ENCODE data around the gene ADAMTS6. TPM values are rescaled to one million over a fixed set of nuclear protein-coding genes. Genes with fewer than 3 reads are reported as not detected.

The ADAMTS6 gene
- total RNA-seq, 6 experiments from 2014 or later = 23.1 to 29.9 (median 28.3) TPM

GRCh38 chr5:65359569-65359968 is 122.2 kb downstream of the ADAMTS6 start:
- H3K9me3 Mint-ChIP-seq = no peaks in the 10 kb centered on the region
- H3K27ac Mint-ChIP-seq = no peak overlapping the region
- H3K4me3 Mint-ChIP-seq = no peak overlapping the region
- no peak for TF ChIP-seq CTCF (IDR thresholded peaks at IDR 0.05)
- H3K27me3 Mint-ChIP-seq (ENCODE audit: insufficient read depth) = no peaks in the 10 kb centered on the region
- no peak for DNase-seq
- peaks cover 35% of the 10 kb centered on the region for H3K36me3 Mint-ChIP-seq (ENCODE audit: low read depth)
- peaks cover 48% of the 10 kb centered on the region for H3K4me1 Mint-ChIP-seq (ENCODE audit: low read depth)

GRCh38 chr5:65356274-65356673 is 125.4 kb downstream of the ADAMTS6 start:
- no peak for DNase-seq
- TF ChIP-seq CTCF (IDR thresholded peaks at IDR 0.05) = no peak
- Mint-ChIP-seq H3K4me1 (ENCODE audit: low read depth) (peaks cover 48% of the 10 kb centered on the region), H3K27ac (no peak overlapping the region), H3K9me3 (no peaks in the 10 kb centered on the region), H3K4me3 (no peak overlapping the region), H3K36me3 (ENCODE audit: low read depth) (peaks cover 41% of the 10 kb centered on the region), H3K27me3 (ENCODE audit: insufficient read depth) (no peaks in the 10 kb centered on the region; the same call in 1 of the 2 replicates)

DNA sequence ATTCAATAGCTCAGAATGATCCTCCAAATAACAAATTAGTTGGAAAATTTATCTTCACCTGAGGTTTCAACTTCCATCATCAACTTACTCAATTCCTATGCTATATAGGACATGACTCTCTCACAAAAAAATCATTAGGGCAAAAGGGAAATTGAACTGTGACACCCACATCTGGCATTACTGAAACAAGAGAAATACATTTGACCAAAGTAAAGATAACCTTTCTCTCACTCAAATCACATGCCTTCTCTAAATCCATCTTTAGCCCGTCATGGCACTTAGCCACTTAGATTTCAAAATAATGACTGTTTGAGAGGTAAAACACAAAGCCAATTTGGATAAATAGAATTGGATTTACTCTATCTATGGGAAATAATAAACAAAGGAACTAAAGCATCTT is 126.4 kb downstream of the ADAMTS6 start:
- peak overlapping the region; percentile 36 for H3K27ac Mint-ChIP-seq
- H3K27me3 Mint-ChIP-seq (ENCODE audit: insufficient read depth) = no peaks in the 10 kb centered on the region; the same call in 1 of the 2 replicates
- no peak for TF ChIP-seq CTCF (IDR thresholded peaks at IDR 0.05)
- peak overlapping the region; percentile 14; the same call in 1 of the 2 replicates for H3K4me3 Mint-ChIP-seq
- peaks cover 38% of the 10 kb centered on the region for H3K36me3 Mint-ChIP-seq (ENCODE audit: low read depth)
- H3K9me3 Mint-ChIP-seq = no peaks in the 10 kb centered on the region
- no peak for DNase-seq
- H3K4me1 Mint-ChIP-seq (ENCODE audit: low read depth) = peaks cover 47% of the 10 kb centered on the region

- H3K9me3 Mint-ChIP-seq = peaks cover 51% of the 10 kb centered on the region
- peaks cover 65% of the 10 kb centered on the region for H3K36me3 Mint-ChIP-seq (ENCODE audit: low read depth)
- H3K4me3 Mint-ChIP-seq = no peak overlapping the region
- H3K27ac Mint-ChIP-seq = no peak overlapping the region
- no peak for TF ChIP-seq CTCF (IDR thresholded peaks at IDR 0.05)
- peaks cover 11% of the 10 kb centered on the region; the same call in 1 of the 2 replicates for H3K4me1 Mint-ChIP-seq (ENCODE audit: low read depth)
- no peak for DNase-seq
- H3K27me3 Mint-ChIP-seq (ENCODE audit: insufficient read depth) = no peaks in the 10 kb centered on the region; the same call in 1 of the 2 replicates
These were observed 139.9 kb downstream of the ADAMTS6 start for GRCh38 chr5:65341835-65342234.

DNA sequence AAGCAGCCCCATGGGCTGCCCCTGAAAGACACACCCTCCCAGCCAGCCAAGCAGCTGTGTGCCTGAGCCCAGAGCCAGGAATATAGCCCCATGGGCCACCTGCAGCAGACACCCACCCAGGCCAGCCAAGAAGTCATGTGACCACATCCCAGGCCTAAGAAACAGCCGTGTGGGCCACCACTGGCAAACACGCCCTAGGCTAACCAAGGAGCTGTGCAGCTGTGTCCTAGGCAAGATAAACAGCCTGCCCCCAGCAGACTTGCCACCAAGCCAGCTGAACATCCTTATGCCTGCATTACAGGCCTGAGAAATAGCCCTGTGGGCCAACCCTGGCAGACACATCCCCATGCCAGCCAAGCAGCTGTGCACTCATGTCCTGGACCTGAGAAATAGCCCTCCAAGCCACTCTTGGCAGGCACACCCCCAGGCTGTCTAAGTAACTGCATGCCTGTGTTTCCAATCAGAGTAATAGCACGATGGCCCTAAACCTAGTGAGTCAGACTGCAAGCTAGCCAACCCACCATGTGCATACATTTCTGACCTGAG is 143.0 kb downstream of the ADAMTS6 start:
- H3K36me3 Mint-ChIP-seq (ENCODE audit: low read depth) = peaks cover 47% of the 10 kb centered on the region

More for the DNA sequence above, 143.0 kb downstream of the ADAMTS6 start:
- peaks cover 11% of the 10 kb centered on the region; the same call in 1 of the 2 replicates for H3K4me1 Mint-ChIP-seq (ENCODE audit: low read depth)
- H3K4me3 Mint-ChIP-seq = no peak overlapping the region
- no peak for TF ChIP-seq CTCF (IDR thresholded peaks at IDR 0.05)
- no peak overlapping the region for H3K27ac Mint-ChIP-seq
- DNase-seq = no peak
- peaks cover 47% of the 10 kb centered on the region for H3K9me3 Mint-ChIP-seq
- H3K27me3 Mint-ChIP-seq (ENCODE audit: insufficient read depth) = no peaks in the 10 kb centered on the region; the same call in 1 of the 2 replicates

All from HFFc6 (cell line).